ENCODE measurements around the gene DRC1.
"Not testable (repeated sequence)": the region's sequence is repeated elsewhere in the genome, so short reads cannot be mapped to it uniquely, and the experiment has no call there.

Gene DRC1

GRCh38 chr2:26463244-26464192 is 61.8 kb downstream of the DRC1 start:
- no peak for DNase-seq (ENCODE audit: low read depth)

GRCh38 chr2:26464390-26465265 is 62.9 kb downstream of the DRC1 start:
- DNase-seq (ENCODE audit: low read depth): no peak

- DNase-seq (ENCODE audit: low read depth): no peak
Measured at GRCh38 chr2:26465266-26465925, 63.7 kb downstream of the DRC1 start.

GRCh38 chr2:26465981-26466471 is 64.3 kb downstream of the DRC1 start:
- no peak for DNase-seq (ENCODE audit: low read depth)

- no peak for DNase-seq (ENCODE audit: low read depth)
Measured at GRCh38 chr2:26466662-26467310, 65.1 kb downstream of the DRC1 start.

GRCh38 chr2:26468544-26468943 is 66.8 kb downstream of the DRC1 start:
- DNase-seq (ENCODE audit: low read depth): not testable (repeated sequence)

GRCh38 chr2:26469092-26469710 is 67.5 kb downstream of the DRC1 start:
- DNase-seq (ENCODE audit: low read depth): no peak

GRCh38 chr2:26469955-26470354 is 68.2 kb downstream of the DRC1 start:
- no peak for DNase-seq (ENCODE audit: low read depth)

- no peak for DNase-seq (ENCODE audit: low read depth)
Measured at GRCh38 chr2:26470601-26471260, 69.0 kb downstream of the DRC1 start.

GRCh38 chr2:26471289-26471688 is 69.6 kb downstream of the DRC1 start:
- DNase-seq (ENCODE audit: low read depth): no peak

GRCh38 chr2:26471766-26472706 is 70.3 kb downstream of the DRC1 start:
- no peak for DNase-seq (ENCODE audit: low read depth)

GRCh38 chr2:26472821-26473655 is 71.3 kb downstream of the DRC1 start:
- no peak for DNase-seq (ENCODE audit: low read depth)

GRCh38 chr2:26473796-26474195 is 72.1 kb downstream of the DRC1 start:
- DNase-seq (ENCODE audit: low read depth): no peak

GRCh38 chr2:26474261-26474785 is 72.6 kb downstream of the DRC1 start:
- DNase-seq (ENCODE audit: low read depth): no peak

GRCh38 chr2:26475037-26475436 is 73.3 kb downstream of the DRC1 start:
- no peak for DNase-seq (ENCODE audit: low read depth)

GRCh38 chr2:26475832-26476501 is 74.2 kb downstream of the DRC1 start:
- DNase-seq (ENCODE audit: low read depth): no peak

- DNase-seq (ENCODE audit: low read depth): no peak
Measured at GRCh38 chr2:26477126-26477910, 75.6 kb downstream of the DRC1 start.

All from stimulated activated CD8-positive, alpha-beta memory T cell treated with anti-CD3 and anti-CD28 coated beads, Interleukin-12 subunit alpha, Interleukin-12 subunit beta, amount 100 ng/mL, for 4 hours (primary cell).